Measurements from ENCODE around the gene TCP1.
A peak's percentile ranks its signal among the peaks of the same experiment; 100 is the strongest.
"Not testable (repeated sequence)": the region's sequence is repeated elsewhere in the genome, so short reads cannot be mapped to it uniquely, and the experiment has no call there.

TCP1 gene

DNA sequence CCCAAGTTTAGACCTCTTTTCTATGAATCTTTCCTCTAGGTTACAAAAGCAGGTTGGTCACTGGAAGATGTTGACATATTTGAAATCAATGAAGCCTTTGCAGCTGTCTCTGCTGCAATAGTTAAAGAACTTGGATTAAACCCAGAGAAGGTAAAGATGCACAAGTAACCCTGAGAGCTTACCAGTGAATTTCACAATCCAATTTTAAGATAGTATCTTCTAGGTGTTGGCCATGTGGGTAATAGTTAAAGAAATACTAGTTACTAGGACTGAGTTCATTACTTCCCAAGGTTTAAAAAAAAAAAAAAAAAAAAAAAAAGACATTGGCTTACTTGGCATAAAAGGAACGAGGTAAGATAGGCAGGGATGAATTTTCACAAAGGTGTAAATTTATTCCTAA lies 11.3 kb downstream of the TCP1 start:
- no peak for DNase-seq (ENCODE audit: extremely low read depth in 1 of 2, low read depth in 1 of 2)

DNA sequence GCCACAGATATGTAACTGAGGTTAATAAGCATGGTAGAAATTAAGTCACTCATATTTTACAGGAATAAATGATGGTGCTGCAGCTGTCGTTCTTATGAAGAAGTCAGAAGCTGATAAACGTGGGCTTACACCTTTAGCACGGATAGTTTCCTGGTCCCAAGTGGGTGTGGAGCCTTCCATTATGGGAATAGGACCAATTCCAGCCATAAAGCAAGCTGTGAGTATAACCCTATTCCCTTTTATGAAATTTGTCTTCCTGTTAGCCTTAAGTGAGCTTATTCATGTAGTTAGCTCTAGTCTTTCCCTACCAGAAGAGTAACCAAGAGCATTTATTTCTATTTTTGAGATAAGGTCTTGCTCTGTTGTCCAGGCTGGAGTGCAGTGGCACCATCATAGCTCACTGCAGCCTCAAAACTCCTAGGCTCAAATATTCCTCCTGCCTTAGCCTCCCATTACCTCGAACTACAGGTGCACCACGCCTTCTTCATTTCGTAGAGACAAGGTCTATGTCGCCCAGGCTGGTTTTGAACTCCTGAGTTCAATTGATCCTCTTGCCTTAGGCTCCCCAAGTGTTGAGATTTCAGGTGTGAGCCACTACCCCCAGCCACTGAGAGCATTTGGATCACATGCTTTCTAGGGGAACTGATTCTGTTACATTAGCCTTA lies 12.0 kb downstream of the TCP1 start:
- no peak for DNase-seq (ENCODE audit: extremely low read depth in 1 of 2, low read depth in 1 of 2)

DNA sequence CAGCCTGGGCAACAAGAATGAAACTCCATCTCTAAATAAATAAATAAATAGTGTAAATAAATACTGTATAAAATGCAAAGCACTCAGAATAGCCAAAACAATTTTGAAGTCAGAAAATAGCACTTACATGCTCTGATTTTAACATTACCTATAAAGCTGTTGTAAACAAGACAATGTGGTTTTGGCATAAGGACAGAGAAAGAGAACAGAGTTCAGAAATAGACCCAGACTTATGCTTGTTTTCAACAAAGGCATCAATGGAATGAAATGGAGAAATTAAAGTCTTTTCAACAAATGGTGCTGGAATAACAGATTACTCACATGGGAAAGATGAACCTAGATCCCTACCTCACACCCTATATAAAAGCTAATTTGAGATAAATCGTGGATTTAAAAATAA lies 17.2 kb downstream of the TCP1 start:
- DNase-seq (ENCODE audit: extremely low read depth in 1 of 2, low read depth in 1 of 2) = no peak

DNA sequence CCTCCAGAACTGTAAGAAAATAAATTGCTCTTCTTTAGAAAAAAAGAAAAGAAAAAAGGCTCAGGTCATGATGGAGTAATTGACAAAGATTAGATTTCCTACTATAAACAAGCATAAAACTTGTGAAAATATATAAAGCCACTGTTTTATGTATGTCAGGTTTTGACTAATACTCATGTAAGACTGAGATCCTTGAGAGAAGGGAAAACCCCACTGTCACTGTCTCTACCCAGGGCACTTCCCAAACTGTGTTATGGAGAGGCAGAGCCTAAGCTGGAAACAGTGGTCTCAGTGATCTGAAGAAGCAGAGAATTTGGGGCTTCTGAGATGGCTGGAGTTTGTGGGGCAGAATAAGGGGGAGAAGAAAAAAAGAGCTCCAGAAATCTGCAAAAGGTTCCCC lies 19.9 kb downstream of the TCP1 start:
- no peak for DNase-seq (ENCODE audit: extremely low read depth in 1 of 2, low read depth in 1 of 2)

DNA sequence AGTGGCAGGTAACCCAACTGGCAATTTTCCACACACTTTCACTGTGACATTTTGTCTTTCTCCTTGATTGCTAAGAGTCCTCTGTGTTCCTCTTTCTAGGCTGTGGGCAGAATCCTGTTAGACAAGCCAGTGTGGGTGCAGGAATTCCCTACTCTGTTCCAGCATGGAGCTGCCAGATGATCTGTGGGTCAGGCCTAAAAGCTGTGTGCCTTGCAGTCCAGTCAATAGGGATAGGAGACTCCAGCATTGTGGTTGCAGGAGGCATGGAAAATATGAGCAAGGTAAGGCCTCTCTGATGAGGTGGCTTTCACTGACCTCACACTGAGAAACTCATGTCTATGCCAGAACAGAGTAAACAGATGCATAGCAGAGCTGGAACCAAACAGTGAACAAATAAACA lies 22.5 kb downstream of the TCP1 start:
- no peak for DNase-seq (ENCODE audit: extremely low read depth in 1 of 2, low read depth in 1 of 2)

DNA sequence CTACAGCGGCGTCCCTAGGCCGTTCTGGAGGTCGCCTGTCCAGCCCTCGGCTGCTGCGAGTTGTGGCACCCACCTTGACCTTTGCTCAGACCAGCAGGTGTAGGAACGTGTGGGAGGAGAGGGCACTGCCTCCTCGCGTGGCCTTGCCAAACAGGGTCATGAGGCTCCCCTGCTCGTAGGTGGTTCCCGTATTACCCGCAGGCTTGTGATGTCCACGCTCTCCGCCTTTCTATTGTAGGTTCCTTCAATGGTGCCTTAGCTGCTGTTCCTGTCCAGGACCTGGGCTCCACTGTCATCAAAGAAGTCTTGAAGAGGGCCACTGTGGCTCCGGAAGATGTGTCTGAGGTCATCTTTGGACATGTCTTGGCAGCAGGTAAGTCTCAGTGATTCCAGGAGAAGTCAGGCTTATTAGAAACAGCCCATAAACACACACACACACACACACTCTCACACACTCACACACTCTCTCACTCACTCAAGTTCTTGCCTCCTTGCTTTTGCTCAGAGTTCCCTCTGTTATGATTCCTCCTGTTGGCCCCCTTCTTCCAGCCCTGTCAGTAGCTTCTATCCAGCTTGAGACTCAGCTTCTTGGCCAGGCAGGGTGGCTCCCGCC lies 26.6 kb downstream of the TCP1 start:
- DNase-seq (ENCODE audit: extremely low read depth in 1 of 2, low read depth in 1 of 2) = no peak

DNA sequence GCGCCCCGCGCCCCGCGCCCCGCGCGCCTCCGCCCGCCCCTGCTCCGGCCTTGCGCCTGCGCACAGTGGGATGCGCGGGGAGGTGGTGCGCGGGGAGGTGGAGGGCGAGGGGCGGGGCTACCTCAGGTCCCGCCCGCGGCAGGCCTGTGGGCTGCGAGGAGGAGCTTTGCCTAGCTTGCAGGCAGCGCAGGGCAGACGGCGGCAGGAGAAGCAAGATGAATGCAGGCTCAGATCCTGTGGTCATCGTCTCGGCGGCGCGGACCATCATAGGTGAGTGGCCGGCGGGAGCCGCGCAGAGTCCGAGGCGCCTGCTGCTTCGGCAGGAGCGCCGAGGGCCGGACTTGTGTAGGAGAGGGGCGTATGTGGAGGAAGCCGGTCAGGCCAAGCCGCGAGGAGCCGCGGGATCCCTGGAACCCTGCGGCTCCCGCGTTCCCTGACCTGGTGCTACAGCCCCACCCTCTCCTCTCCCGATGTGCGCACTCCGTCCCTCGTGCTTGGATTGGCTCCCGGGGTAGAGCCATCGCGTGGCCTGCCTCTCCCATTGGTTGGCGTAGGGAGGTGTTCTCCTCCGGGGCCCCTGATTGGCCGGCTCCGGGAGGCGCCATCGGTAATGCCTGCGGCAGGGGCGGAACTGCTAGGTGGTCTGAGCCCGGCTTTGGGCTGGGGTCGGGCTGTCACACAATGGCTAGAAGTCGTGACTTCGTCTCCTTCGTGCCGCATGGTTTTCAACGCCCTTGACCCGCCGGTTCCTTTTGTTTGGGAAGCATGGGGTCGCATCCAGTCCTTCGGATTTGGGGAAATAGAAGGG lies 27.3 kb downstream of the TCP1 start, which contains the start of gene ACAT2:
Gene ACAT2 (plus strand): TSS at position 173 of the 808 bp plus-strand sequence. CDS start 43 bp downstream, at position 216.
- peak; percentile 78 to 84 for DNase-seq (ENCODE audit: extremely low read depth in 1 of 2, low read depth in 1 of 2)

DNA sequence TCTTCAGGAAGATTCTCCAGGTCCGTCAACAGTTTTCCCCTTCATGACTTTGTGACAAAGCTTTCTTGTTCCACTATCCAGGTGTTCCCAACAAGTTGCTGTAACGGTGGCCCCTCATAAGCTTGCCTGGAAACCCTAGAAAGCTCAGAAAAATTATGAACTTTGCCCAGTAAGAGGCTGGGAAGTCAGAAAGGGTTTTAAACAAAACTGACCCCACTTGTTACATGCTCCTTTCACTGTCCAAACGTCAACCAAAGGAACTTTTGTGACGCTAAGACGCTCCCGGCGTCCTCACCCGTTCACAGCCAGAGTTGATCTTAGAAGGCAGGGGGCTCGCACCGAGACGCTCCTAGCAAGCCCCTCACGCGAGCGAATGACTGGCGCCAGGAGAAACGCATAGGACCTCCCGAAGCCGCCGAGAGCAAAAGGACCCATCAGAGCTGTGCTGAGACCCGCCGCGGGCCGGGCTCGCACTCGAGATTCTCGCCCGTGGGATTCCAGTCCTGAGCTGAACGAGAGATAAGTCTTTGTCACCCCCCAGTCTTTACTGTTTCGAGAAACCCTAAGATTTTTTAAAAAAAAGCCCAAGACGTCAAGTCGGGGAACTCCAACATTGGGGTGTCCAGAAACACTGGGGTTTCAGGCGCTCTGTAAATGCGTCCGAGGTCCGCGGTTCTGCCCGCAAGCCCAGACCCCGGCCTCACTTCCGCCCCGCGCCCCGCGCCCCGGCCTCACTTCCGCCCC lies 28.1 kb downstream of the TCP1 start:
- peak in 1 of 2 donors; percentile 13 for DNase-seq (ENCODE audit: extremely low read depth in 1 of 2, low read depth in 1 of 2)

DNA sequence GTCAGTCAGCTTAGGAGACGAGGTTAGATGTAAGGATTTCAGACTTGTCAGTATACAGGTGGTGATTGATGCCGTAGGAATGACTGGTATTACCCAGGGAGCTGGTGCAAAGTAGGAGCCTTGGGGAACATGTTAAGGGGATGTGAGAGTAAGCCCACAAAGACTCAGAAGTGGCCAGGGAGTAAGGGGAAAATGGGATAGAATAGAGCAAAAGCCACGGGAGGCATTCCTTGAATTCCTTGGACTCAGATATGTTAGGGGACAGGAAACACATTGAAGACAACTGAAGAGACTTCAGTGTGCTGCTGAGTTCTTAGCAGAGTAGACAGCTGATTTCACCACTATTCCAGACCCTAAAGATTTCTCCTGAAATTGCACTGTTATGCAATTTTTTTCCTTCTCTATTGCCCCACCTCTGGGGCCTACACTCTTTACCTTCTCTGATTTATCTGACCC lies 28.8 kb downstream of the TCP1 start:
- DNase-seq (ENCODE audit: extremely low read depth in 1 of 2, low read depth in 1 of 2) = no peak

DNA sequence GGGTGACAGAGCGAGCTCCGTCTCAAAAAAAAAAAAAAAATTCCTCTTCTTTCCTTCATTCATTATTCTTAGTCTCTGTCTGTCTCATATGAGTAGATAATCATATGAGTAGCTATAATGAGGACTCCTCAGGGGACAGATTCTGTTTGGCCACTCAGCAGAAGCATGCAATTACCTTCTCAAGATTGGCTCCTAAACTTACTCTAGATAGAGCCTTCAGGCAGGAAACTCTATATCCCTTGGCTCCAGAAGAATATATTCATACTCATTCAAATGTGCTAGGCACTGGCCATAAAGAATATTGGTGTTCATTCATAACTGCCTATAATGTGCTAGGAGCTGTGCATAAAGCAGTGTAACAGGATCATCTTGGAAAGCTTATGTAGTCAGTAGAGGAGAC lies 29.8 kb downstream of the TCP1 start:
- no peak for DNase-seq (ENCODE audit: extremely low read depth in 1 of 2, low read depth in 1 of 2)

DNA sequence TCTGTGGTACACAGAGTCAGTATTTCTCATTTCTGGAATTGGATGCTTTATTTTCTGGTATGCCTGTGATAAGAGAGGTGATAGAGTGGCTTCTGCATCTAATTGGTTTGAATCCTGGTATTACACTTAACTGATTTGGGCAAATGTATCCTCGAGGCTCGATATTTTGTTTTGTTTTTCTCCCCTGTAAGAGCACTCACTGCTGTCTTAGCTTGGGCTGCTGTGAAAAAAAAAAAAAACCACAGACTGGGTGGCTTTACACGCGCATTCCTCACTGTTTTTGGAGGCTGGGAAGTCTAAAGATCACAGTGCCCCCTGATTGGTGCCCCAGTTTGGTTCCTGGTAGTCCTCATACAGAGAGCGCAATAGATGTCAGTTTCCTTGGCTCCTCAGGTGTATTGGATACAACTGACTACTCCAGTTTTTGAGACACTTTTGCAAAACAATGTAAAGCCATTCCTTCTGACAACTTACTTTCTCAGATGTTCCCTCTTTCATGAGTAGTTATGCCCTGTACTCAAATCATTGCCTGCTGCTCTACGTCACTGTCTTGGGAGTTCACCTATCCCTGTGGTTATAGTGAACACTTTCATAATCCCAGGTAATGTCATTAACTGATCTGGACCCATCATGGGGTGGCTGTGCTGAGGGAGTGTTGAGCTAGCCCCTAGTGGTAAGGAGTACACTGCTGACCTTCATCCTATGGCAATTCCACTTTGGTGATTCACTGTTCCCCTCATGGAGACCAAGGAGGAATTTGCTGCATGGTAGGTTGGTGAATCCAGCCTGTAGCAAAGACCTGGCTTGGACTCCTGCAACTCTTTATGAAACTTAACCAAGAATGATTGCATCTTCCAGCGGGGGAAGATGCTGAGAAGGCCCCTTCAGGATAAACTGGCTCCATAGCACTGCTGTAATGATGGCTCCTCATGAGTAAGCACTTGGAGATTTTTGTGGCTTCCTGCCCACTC lies 31.1 kb downstream of the TCP1 start:
- DNase-seq (ENCODE audit: extremely low read depth in 1 of 2, low read depth in 1 of 2) = no peak

DNA sequence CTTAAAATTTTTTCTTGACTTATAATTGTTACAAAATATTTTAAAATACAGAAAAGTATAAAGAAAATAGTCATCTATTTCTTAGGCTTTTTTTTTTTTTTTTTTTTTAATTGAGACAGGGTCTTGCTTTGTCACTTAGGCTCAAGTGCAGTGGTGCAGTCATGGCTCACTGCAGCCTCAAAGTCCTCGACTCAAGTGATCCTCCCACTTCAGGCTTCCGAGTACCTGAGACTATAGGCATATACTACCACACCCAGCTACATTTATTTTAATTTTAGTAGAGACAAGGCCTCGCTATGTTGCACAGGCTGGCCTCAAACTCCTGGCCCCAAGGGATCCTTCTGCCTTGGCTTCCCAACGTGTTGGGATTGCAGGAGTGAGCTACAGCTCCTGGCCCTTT lies 32.9 kb downstream of the TCP1 start:
- no peak for DNase-seq (ENCODE audit: extremely low read depth in 1 of 2, low read depth in 1 of 2)

DNA sequence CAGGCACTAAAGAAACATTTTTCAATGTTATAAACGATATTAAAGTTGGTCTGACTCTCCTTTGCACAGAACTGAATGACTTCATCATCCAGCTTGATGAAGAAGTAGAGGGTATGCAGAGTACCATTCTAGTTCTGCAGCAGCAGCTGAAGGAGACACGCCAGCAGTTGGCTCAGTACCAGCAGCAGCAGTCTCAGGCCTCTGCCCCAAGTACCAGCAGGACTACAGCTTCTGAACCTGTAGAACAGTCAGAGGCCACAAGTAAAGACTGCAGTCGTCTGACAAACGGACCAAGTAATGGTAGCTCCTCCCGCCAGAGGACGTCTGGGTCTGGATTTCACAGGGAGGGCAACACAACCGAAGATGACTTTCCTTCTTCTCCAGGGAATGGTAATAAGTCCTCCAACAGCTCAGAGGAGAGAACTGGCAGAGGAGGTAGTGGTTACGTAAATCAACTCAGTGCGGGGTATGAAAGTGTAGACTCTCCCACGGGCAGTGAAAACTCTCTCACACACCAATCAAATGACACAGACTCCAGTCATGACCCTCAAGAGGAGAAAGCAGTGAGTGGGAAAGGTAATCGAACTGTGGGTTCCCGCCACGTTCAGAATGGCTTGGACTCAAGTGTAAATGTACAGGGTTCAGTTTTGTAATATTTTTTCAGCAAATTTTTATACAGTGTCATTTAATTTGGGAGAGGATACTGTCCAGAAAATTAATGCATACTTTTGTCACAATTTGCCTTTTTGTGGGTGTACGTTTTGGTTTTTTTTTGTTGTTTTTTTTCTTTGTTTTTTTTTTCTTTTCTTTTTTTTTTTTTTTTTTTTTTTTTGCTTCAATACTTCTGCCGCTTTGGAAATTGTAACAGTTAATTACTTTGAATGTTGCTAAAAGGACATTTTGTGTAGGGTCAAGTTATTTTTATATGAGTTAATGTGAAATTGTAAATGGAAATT lies 34.2 kb downstream of the TCP1 start:
- no peak for DNase-seq (ENCODE audit: extremely low read depth in 1 of 2, low read depth in 1 of 2)

DNA sequence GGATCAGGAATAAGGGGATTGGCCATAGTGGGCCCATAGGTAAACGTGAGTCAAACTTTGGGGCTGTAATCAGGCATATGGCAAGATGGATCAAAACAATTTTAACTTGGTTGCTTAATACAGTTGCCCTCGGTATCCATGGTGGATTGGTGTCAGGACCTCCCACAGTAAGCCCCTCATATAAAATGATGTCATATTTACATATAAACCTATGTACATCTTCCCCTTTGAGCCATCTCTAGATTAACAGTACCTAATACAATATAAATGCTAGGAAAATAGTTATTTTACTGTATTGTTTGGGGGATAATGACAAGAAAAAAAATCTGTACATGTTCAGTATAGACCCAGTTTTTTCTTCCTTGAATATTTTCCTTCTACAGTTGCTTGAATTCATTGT lies 35.0 kb downstream of the TCP1 start:
- DNase-seq (ENCODE audit: extremely low read depth in 1 of 2, low read depth in 1 of 2) = no peak

DNA sequence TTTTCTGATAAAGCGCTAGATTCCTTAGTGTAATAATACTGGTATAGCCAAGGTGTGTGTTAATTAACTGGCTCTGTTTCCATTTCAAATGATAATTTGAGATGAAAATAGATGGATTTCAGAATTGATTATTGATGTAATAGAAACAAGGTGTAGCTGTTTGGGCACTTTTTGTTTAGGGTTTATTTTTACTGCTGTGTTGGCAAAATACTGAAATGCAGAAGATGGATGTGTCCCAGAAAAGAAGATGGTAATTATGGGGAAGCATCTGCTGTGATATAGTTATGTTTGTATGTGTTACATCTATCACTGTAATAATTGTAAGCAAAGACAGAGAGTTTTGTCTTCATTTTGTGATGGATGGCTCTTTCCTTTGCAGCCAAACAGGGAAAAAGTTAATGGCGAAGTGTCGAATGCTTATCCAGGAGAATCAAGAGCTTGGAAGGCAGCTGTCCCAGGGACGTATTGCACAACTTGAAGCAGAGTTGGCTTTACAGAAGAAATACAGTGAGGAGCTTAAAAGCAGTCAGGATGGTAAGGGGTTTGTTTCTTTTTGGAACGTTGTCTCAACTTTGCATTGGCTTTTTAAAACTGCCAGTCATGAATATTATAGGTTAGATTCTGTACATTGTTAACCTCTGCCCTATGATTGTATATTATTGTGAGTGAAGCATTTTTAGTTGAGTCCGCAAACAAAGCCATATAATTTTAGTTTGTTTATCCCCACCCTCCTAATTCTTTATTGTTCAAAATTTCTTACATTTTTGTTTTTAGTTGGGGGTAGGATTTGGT lies 36.1 kb downstream of the TCP1 start:
- no peak for DNase-seq (ENCODE audit: extremely low read depth in 1 of 2, low read depth in 1 of 2)

DNA sequence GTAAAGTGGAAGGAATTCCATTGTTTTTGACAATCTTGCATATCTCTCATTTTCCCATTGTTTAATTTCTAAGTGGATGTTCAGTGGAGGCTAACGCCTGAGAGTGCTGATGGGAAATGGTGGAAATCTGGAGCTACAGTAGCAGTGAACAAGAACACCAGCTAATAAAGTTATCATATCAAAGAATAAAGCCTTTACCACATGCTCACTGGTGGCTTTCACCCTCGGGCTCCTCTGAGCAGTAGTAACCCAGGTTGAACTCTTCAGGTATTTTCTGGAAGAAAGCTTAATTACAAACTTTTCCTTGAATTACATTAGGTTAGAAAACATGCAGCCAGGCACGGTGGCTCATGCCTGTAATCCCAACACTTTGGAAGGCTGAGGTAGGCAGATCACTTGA lies 38.0 kb downstream of the TCP1 start:
- no peak for DNase-seq (ENCODE audit: extremely low read depth in 1 of 2, low read depth in 1 of 2)

DNA sequence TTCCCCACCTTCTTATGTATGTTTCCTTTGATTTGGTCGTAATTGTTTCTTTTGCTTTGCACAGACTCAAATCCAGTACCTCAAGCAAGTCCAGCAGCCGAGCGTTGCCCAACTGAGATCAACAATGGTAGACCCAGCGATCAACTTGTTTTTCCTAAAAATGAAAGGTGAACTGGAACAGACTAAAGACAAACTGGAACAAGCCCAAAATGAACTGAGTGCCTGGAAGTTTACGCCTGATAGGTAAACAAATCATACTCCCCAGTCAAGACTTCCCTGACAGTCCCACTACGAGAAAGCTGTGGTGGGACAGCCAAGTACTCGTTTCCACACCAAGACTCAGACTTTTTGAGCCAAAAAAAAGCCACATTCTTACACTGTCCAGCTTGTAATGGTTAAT lies 41.3 kb downstream of the TCP1 start:
- DNase-seq (ENCODE audit: extremely low read depth in 1 of 2, low read depth in 1 of 2) = not testable (repeated sequence)

DNA sequence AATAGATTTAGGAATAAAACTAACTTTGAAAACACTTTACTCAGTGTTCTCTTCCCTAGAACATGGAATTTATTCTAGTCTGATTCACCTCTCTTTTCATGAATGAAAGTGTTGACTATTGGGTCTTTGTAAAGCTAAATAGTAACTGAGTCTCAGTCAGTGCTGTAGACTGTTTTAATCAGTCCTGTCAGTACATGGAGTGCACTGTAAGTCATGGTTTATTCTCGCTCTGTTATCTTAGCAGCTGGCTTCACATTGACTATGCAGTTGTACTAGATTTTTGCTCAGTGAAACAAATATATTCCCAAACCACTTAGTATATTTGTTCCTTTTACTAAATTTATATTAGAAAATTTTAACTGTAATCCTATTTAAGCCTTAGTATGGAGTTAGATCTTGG lies 42.6 kb downstream of the TCP1 start:
- DNase-seq (ENCODE audit: extremely low read depth in 1 of 2, low read depth in 1 of 2) = no peak

Measured in activated CD8-positive, alpha-beta memory T cell treated with anti-CD3 and anti-CD28 coated beads for 1 hour (primary cell).